Neutrophil (primary cell): ENCODE results near the gene ARSB.
"Not testable (repeated sequence)": the region's sequence is repeated elsewhere in the genome, so short reads cannot be mapped to it uniquely, and the experiment has no call there.

Experiments used
- H3K27ac ChIP-seq: fragments of 200-600 bp; sonication (generic); 2 replicates; pipeline ENCODE4 v1.5.1; 2016; ENCODE audit warnings: mild to moderate bottlenecking, moderate library complexity
- H3K27me3 ChIP-seq: fragments of 200-600 bp; sonication (generic); 2 replicates; pipeline ENCODE4 v1.6.0; 2016; ENCODE audit warnings: mild to moderate bottlenecking
- H3K36me3 ChIP-seq: fragments of 200-600 bp; sonication (generic); 2 replicates; pipeline ENCODE4 v1.5.1; 2017
- H3K4me1 ChIP-seq, 2 experiments: fragments of 200-600 bp in 1 of 2; sonication (generic) in 1 of 2; 1 replicate in 1 of 2; 2 replicates in 1 of 2; pipeline versions ENCODE4 v1.5.1 to v1.6.1; 2013 to 2016; ENCODE audit warnings: low read depth in 1 of 2, low read length in 1 of 2, mild to moderate bottlenecking in 1 of 2, moderate library complexity in 1 of 2; ENCODE audit not compliant: control insufficient read depth in 1 of 2, insufficient read depth in 1 of 2
- H3K4me3 ChIP-seq, 2 experiments: fragments of 200-600 bp in 1 of 2; sonication (generic) in 1 of 2; 1 replicate in 1 of 2; 2 replicates in 1 of 2; pipeline ENCODE4 v1.5.1; 2013 to 2016; ENCODE audit warnings: low read depth in 1 of 2, low read length in 1 of 2, mild to moderate bottlenecking in 1 of 2, moderate library complexity in 1 of 2
- H3K9me3 ChIP-seq: fragments of 200-600 bp; sonication (generic); 2 replicates; pipeline ENCODE4 v1.5.1; 2016
- CTCF ChIP-seq: fragments of 200-600 bp; sonication (generic); IDR thresholded peaks from 2 replicates; pipeline ENCODE4 v1.5.1; 2016; ENCODE audit warnings: antibody characterized with exemption

The ARSB gene

GRCh38 chr5:78735834-78736463, 249.2 kb downstream of the ARSB start:
- H3K36me3 ChIP-seq = no peaks in the 10 kb centered on the region
- H3K27me3 ChIP-seq = no peaks in the 10 kb centered on the region
- no peak overlapping the region for H3K27ac ChIP-seq
- H3K4me1 ChIP-seq = no peaks in the 10 kb centered on the region
- no peak overlapping the region for H3K4me3 ChIP-seq
- no peaks in the 10 kb centered on the region for H3K9me3 ChIP-seq
- TF ChIP-seq CTCF = no peak

- Histone ChIP-seq H3K36me3 (no peaks in the 10 kb centered on the region), H3K4me1 (no peaks in the 10 kb centered on the region), H3K27ac (no peak overlapping the region), H3K27me3 (no peaks in the 10 kb centered on the region), H3K9me3 (no peaks in the 10 kb centered on the region), H3K4me3 (no peak overlapping the region)
- no peak for TF ChIP-seq CTCF
Measured at GRCh38 chr5:78734950-78735349, 250.2 kb downstream of the ARSB start.

GRCh38 chr5:78734094-78734845, 250.8 kb downstream of the ARSB start:
- no peaks in the 10 kb centered on the region for H3K36me3 ChIP-seq
- H3K9me3 ChIP-seq = no peaks in the 10 kb centered on the region
- H3K27ac ChIP-seq = no peak overlapping the region
- no peaks in the 10 kb centered on the region for H3K4me1 ChIP-seq
- no peak for TF ChIP-seq CTCF
- H3K27me3 ChIP-seq = no peaks in the 10 kb centered on the region
- H3K4me3 ChIP-seq = no peak overlapping the region

GRCh38 chr5:78732721-78733120, 252.4 kb downstream of the ARSB start:
- H3K4me1 ChIP-seq, H3K27ac ChIP-seq, H3K36me3 ChIP-seq, H3K9me3 ChIP-seq, H3K27me3 ChIP-seq, H3K4me3 ChIP-seq: not testable (repeated sequence)

GRCh38 chr5:78731884-78732283, 253.2 kb downstream of the ARSB start:
- no peaks in the 10 kb centered on the region for H3K4me1 ChIP-seq
- TF ChIP-seq CTCF = no peak
- H3K9me3 ChIP-seq = no peaks in the 10 kb centered on the region
- no peak overlapping the region for H3K27ac ChIP-seq
- H3K4me3 ChIP-seq = no peak overlapping the region
- H3K36me3 ChIP-seq = no peaks in the 10 kb centered on the region
- H3K27me3 ChIP-seq = no peaks in the 10 kb centered on the region

GRCh38 chr5:78730300-78731094, 254.6 kb downstream of the ARSB start:
- H3K27ac ChIP-seq = no peak overlapping the region
- H3K4me3 ChIP-seq = no peak overlapping the region
- no peaks in the 10 kb centered on the region for H3K27me3 ChIP-seq
- H3K9me3 ChIP-seq = no peaks in the 10 kb centered on the region
- no peak for TF ChIP-seq CTCF
- no peaks in the 10 kb centered on the region for H3K36me3 ChIP-seq
- H3K4me1 ChIP-seq = no peaks in the 10 kb centered on the region
